Mucosa of rectum (tissue), 2 donors: Measurements from ENCODE around the gene TMEM98.
"Not testable (repeated sequence)": the region's sequence is repeated elsewhere in the genome, so short reads cannot be mapped to it uniquely, and the experiment has no call there.

Source experiments
- H3K27ac ChIP-seq, 2 donors: one replicate each; pipeline ENCODE4 v1.7.0; 2013; ENCODE audit warnings: inconsistent platforms in 2 of 2, low read depth in 2 of 2, low read length in 2 of 2
- H3K27me3 ChIP-seq, 2 donors: one replicate each; pipeline ENCODE4 v1.7.0; 2013; ENCODE audit warnings: low read length in 2 of 2; ENCODE audit not compliant: control insufficient read depth in 2 of 2, insufficient read depth in 2 of 2
- H3K36me3 ChIP-seq, 2 donors: one replicate each; pipeline ENCODE4 v1.7.0; 2013; ENCODE audit warnings: low read length in 2 of 2; ENCODE audit not compliant: control insufficient read depth in 2 of 2, insufficient read depth in 2 of 2
- H3K4me1 ChIP-seq, 2 donors: one replicate each; pipeline ENCODE4 v1.7.0; 2013; ENCODE audit warnings: low read length in 2 of 2, mild to moderate bottlenecking in 1 of 2; ENCODE audit not compliant: control insufficient read depth in 2 of 2, insufficient read depth in 2 of 2
- H3K4me3 ChIP-seq, 2 donors: one replicate each; pipeline ENCODE4 v1.7.0; 2013; ENCODE audit warnings: low read length in 2 of 2
- H3K9ac ChIP-seq, 2 donors: one replicate each; pipeline ENCODE4 v1.7.0; 2013; ENCODE audit warnings: low read length in 2 of 2, low read depth in 1 of 2, mild to moderate bottlenecking in 1 of 2
- H3K9me3 ChIP-seq, 2 donors: one replicate each; pipeline ENCODE4 v1.7.0; 2013; ENCODE audit warnings: low read length in 2 of 2; ENCODE audit not compliant: control insufficient read depth in 2 of 2
- donor health status: healthy.
- donor health status: Normal muscosa, but diverticular disease.

Gene TMEM98

GRCh38 chr17:32953045-32953444, 25.1 kb downstream of the TMEM98 start:
- H3K4me1 ChIP-seq: peaks cover 12 to 39% of the 10 kb centered on the region in 2 donors
- H3K4me3 ChIP-seq: no peak overlapping the region
- H3K9me3 ChIP-seq: no peaks in the 10 kb centered on the region
- no peaks in the 10 kb centered on the region for H3K36me3 ChIP-seq
- H3K9ac ChIP-seq: no peak overlapping the region
- no peaks in the 10 kb centered on the region for H3K27me3 ChIP-seq
- H3K27ac ChIP-seq: peak overlapping the region; percentile 72 to 84

GRCh38 chr17:32953857-32954256, 25.9 kb downstream of the TMEM98 start:
- H3K9me3 ChIP-seq: no peaks in the 10 kb centered on the region
- peaks cover 12 to 39% of the 10 kb centered on the region in 2 donors for H3K4me1 ChIP-seq
- H3K9ac ChIP-seq: no peak overlapping the region
- H3K27me3 ChIP-seq: no peaks in the 10 kb centered on the region
- H3K36me3 ChIP-seq: no peaks in the 10 kb centered on the region
- H3K4me3 ChIP-seq: peak overlapping the region in 1 of 2 donors; percentile 23
- peak overlapping the region; percentile 72 to 84 for H3K27ac ChIP-seq

- Histone ChIP-seq H3K36me3 (no peaks in the 10 kb centered on the region), H3K27ac (peak overlapping the region; percentile 72 to 85), H3K4me3 (peak overlapping the region; percentile 31 to 56), H3K9me3 (no peaks in the 10 kb centered on the region), H3K27me3 (no peaks in the 10 kb centered on the region), H3K4me1 (peaks cover 12 to 39% of the 10 kb centered on the region in 2 donors), H3K9ac (no peak overlapping the region)
These were observed 26.5 kb downstream of the TMEM98 start for GRCh38 chr17:32954477-32954876.

- Histone ChIP-seq H3K9ac (no peak overlapping the region), H3K27me3 (no peaks in the 10 kb centered on the region), H3K36me3 (no peaks in the 10 kb centered on the region), H3K4me3 (peak overlapping the region; percentile 31 to 56), H3K4me1 (peaks cover 12 to 39% of the 10 kb centered on the region in 2 donors), H3K27ac (peak overlapping the region; percentile 72 to 85), H3K9me3 (no peaks in the 10 kb centered on the region)
These were observed 27.2 kb downstream of the TMEM98 start for GRCh38 chr17:32955155-32955554.

- peaks cover 14 to 39% of the 10 kb centered on the region in 2 donors for H3K4me1 ChIP-seq
- no peak overlapping the region for H3K27ac ChIP-seq
- no peaks in the 10 kb centered on the region for H3K9me3 ChIP-seq
- H3K9ac ChIP-seq: no peak overlapping the region
- no peaks in the 10 kb centered on the region for H3K27me3 ChIP-seq
- H3K36me3 ChIP-seq: no peaks in the 10 kb centered on the region
- no peak overlapping the region for H3K4me3 ChIP-seq
These were observed 28.5 kb downstream of the TMEM98 start for GRCh38 chr17:32956240-32956970.

GRCh38 chr17:32958418-32958817, 30.5 kb downstream of the TMEM98 start:
- no peaks in the 10 kb centered on the region for H3K36me3 ChIP-seq
- no peak overlapping the region for H3K27ac ChIP-seq
- no peaks in the 10 kb centered on the region for H3K9me3 ChIP-seq
- H3K4me1 ChIP-seq: peaks cover 18 to 41% of the 10 kb centered on the region in 2 donors
- H3K27me3 ChIP-seq: no peaks in the 10 kb centered on the region
- no peak overlapping the region for H3K4me3 ChIP-seq
- no peak overlapping the region for H3K9ac ChIP-seq

- H3K27ac ChIP-seq: no peak overlapping the region
- no peaks in the 10 kb centered on the region for H3K36me3 ChIP-seq
- H3K27me3 ChIP-seq: no peaks in the 10 kb centered on the region
- no peak overlapping the region for H3K4me3 ChIP-seq
- no peak overlapping the region for H3K9ac ChIP-seq
- H3K9me3 ChIP-seq: no peaks in the 10 kb centered on the region
- H3K4me1 ChIP-seq: peaks cover 14 to 34% of the 10 kb centered on the region in 2 donors
These were observed 32.9 kb downstream of the TMEM98 start for GRCh38 chr17:32960815-32961214.

GRCh38 chr17:32962320-32962711, 34.4 kb downstream of the TMEM98 start:
- Histone ChIP-seq H3K27me3 (no peaks in the 10 kb centered on the region), H3K4me3 (peak overlapping the region in 1 of 2 donors; percentile 14), H3K9me3 (no peaks in the 10 kb centered on the region), H3K4me1 (peaks cover 14 to 24% of the 10 kb centered on the region in 2 donors), H3K27ac (peak overlapping the region; percentile 61 to 68), H3K36me3 (no peaks in the 10 kb centered on the region), H3K9ac (peak overlapping the region in 1 of 2 donors; percentile 19)

GRCh38 chr17:32964541-32964940, 36.6 kb downstream of the TMEM98 start:
- H3K4me3 ChIP-seq: peak overlapping the region in 1 of 2 donors; percentile 22
- H3K4me1 ChIP-seq: peaks cover 14 to 24% of the 10 kb centered on the region in 2 donors
- no peaks in the 10 kb centered on the region for H3K27me3 ChIP-seq
- no peaks in the 10 kb centered on the region for H3K9me3 ChIP-seq
- peak overlapping the region; percentile 23 to 32 for H3K27ac ChIP-seq
- no peak overlapping the region for H3K9ac ChIP-seq
- H3K36me3 ChIP-seq: no peaks in the 10 kb centered on the region

GRCh38 chr17:32969231-32969630, 41.3 kb downstream of the TMEM98 start:
- H3K27me3 ChIP-seq, H3K4me3 ChIP-seq, H3K9ac ChIP-seq, H3K9me3 ChIP-seq, H3K27ac ChIP-seq, H3K36me3 ChIP-seq, H3K4me1 ChIP-seq: not testable (repeated sequence)
